Mesenchymal stem cell (in vitro differentiated cells and primary cell): ENCODE results near the gene ALDOA.

Source experiments
- DNase-seq: peaks from one replicate; pipeline ENCODE4 v3.0.0-alpha.2; 2013
- H2AFZ ChIP-seq: one replicate; pipeline ENCODE4 v1.6.1; 2013; ENCODE audit warnings: low read depth, mild to moderate bottlenecking, control low read depth, inconsistent platforms, low read length, moderate library complexity
- H2AK5ac ChIP-seq: 2 replicates; pipeline ENCODE4 v1.6.1; 2013; ENCODE audit warnings: low read length, moderate library complexity, mild to moderate bottlenecking, inconsistent platforms; ENCODE audit not compliant: severe bottlenecking
- H2BK120ac ChIP-seq: one replicate; pipeline ENCODE4 v1.6.1; 2013; ENCODE audit warnings: low read depth, mild to moderate bottlenecking, inconsistent platforms, low read length, moderate library complexity
- H2BK12ac ChIP-seq, 2 experiments: one replicate each; pipeline ENCODE4 v1.6.1; 2013; ENCODE audit warnings: inconsistent platforms in 2 of 2, low read length in 2 of 2, mild to moderate bottlenecking in 2 of 2, moderate library complexity in 2 of 2, control low read depth in 1 of 2
- H2BK15ac ChIP-seq: one replicate; pipeline ENCODE4 v1.6.1; 2013; ENCODE audit warnings: mild to moderate bottlenecking, low read depth, inconsistent platforms; ENCODE audit not compliant: poor library complexity, severe bottlenecking
- H2BK5ac ChIP-seq: 2 replicates; pipeline ENCODE4 v1.6.1; 2013; ENCODE audit warnings: low read depth, mild to moderate bottlenecking, low read length, control low read depth, inconsistent platforms; ENCODE audit not compliant: poor library complexity, severe bottlenecking
- H3K14ac ChIP-seq, 2 experiments: one replicate each; pipeline ENCODE4 v1.6.1; 2013; ENCODE audit warnings: inconsistent platforms in 2 of 2, low read length in 2 of 2, control low read depth in 1 of 2, mild to moderate bottlenecking in 1 of 2, moderate library complexity in 1 of 2
- H3K18ac ChIP-seq, 2 experiments: one replicate each; pipeline ENCODE4 v1.6.1; 2013; ENCODE audit warnings: inconsistent platforms in 2 of 2, low read length in 2 of 2, control low read depth in 1 of 2, low read depth in 1 of 2, mild to moderate bottlenecking in 1 of 2
- H3K23ac ChIP-seq, 2 experiments: one replicate each; pipeline ENCODE4 v1.6.1; 2013; ENCODE audit warnings: inconsistent platforms in 2 of 2, low read length in 2 of 2, mild to moderate bottlenecking in 2 of 2, moderate library complexity in 2 of 2, control low read depth in 1 of 2
- H3K27ac ChIP-seq: 2 replicates; pipeline ENCODE4 v1.5.1; 2013; ENCODE audit warnings: mild to moderate bottlenecking, moderate library complexity, low read length, control low read depth, inconsistent platforms; ENCODE audit not compliant: poor library complexity, severe bottlenecking
- H3K27me3 ChIP-seq, 2 experiments: 2 replicates each; pipeline versions ENCODE4 v1.6.1 to v1.7.0; 2013; ENCODE audit warnings: low read length in 2 of 2, mild to moderate bottlenecking in 2 of 2, moderate library complexity in 2 of 2, control low read depth in 1 of 2, inconsistent platforms in 1 of 2; ENCODE audit not compliant: control insufficient read depth in 1 of 2, insufficient read depth in 1 of 2
- H3K36me3 ChIP-seq, 2 experiments: 2 replicates each; pipeline versions ENCODE4 v1.6.1 to v1.7.0; 2013; ENCODE audit warnings: low read length in 2 of 2, control low read depth in 1 of 2, inconsistent platforms in 1 of 2, low read depth in 1 of 2, mild to moderate bottlenecking in 1 of 2; ENCODE audit not compliant: insufficient read depth in 2 of 2, control insufficient read depth in 1 of 2
- H3K4ac ChIP-seq, 2 experiments: one replicate each; pipeline ENCODE4 v1.6.1; 2013; ENCODE audit warnings: inconsistent platforms in 2 of 2, low read length in 2 of 2, mild to moderate bottlenecking in 2 of 2, moderate library complexity in 2 of 2, control low read depth in 1 of 2, low read depth in 1 of 2
- H3K4me1 ChIP-seq: 2 replicates; pipeline ENCODE4 v1.6.1; 2013; ENCODE audit warnings: low read depth, low read length, control low read depth; ENCODE audit not compliant: control insufficient read depth, insufficient read depth
- H3K4me2 ChIP-seq: 2 replicates; pipeline ENCODE4 v1.6.1; 2013; ENCODE audit warnings: low read length, mild to moderate bottlenecking, inconsistent platforms; ENCODE audit not compliant: poor library complexity, severe bottlenecking
- H3K4me3 ChIP-seq, 2 experiments: 2 replicates each; pipeline versions ENCODE4 v1.5.1 to v1.7.0; 2013; ENCODE audit warnings: low read length in 2 of 2, mild to moderate bottlenecking in 2 of 2, control low read depth in 1 of 2, low read depth in 1 of 2; ENCODE audit not compliant: insufficient read depth in 1 of 2
- H3K79me1 ChIP-seq: replicated peaks from 2 replicates; pipeline ENCODE4 v1.6.1; 2013; ENCODE audit warnings: mild to moderate bottlenecking, control low read depth, low read length, inconsistent platforms; ENCODE audit not compliant: poor library complexity, severe bottlenecking
- H3K9ac ChIP-seq: 2 replicates; pipeline ENCODE4 v1.7.0; 2013; ENCODE audit warnings: mild to moderate bottlenecking, low read length, moderate library complexity
- H3K9me3 ChIP-seq: 2 replicates; pipeline ENCODE4 v1.7.0; 2013; ENCODE audit warnings: mild to moderate bottlenecking, low read length; ENCODE audit not compliant: control insufficient read depth
- H4K8ac ChIP-seq: one replicate; pipeline ENCODE4 v1.6.1; 2013; ENCODE audit warnings: inconsistent platforms, mild to moderate bottlenecking, low read length, moderate library complexity
- H4K91ac ChIP-seq: one replicate; pipeline ENCODE4 v1.6.1; 2013; ENCODE audit warnings: mild to moderate bottlenecking, low read length, inconsistent platforms
- WGBS: methylation state at CpG from one replicate; pipeline ENCODE4 v1.1.7; 2013; ENCODE audit warnings: mixed read lengths; 5-methylcytosine and 5-hydroxymethylcytosine counted together

Gene ALDOA

DNA sequence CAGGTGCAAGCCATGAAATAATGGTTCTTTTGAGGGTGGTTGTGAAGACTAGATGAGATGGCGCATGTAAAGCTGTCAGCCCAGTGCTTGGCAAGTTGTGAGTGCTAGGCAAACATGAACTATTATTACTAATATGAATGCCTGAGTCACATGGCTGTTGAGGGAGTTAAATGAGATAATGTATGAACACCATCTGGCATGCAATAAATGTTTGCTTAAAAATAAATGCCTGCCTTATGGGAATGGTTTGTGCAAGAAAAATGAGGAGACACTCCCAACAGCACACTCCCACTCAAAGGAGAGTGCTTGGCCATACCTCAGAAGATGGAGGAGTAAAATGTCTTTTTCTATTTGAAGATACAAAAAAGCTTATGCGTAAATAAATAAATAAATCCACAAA is 53.9 kb downstream of the ALDOA start:
- Histone ChIP-seq H3K36me3 (peaks cover 51 to 68% of the 10 kb centered on the region in 2 experiments), H3K4ac (no peak overlapping the region), H3K14ac (no peak overlapping the region), H2AK5ac (no peak overlapping the region), H3K4me1 (peaks cover 12% of the 10 kb centered on the region), H3K79me1 (peaks cover 8% of the 10 kb centered on the region), H2BK5ac (no peak overlapping the region), H2BK120ac (no peak overlapping the region), H3K27me3 (no peaks in the 10 kb centered on the region), H3K9ac (peak overlapping the region; percentile 38), H2AFZ (no peak overlapping the region), H3K4me3 (no peak overlapping the region), H4K8ac (no peak overlapping the region), H2BK15ac (no peak overlapping the region), H3K23ac (no peak overlapping the region), H3K18ac (no peak overlapping the region), H3K9me3 (no peaks in the 10 kb centered on the region), H2BK12ac (no peak overlapping the region), H4K91ac (no peak overlapping the region), H3K4me2 (no peak overlapping the region), H3K27ac (no peak overlapping the region)
- no peak for DNase-seq
- 100% methylated on average over 2 of the region's 2 CpGs for WGBS
